KMS-11 (cell line): ENCODE data around the gene NBPF4.

Experiments used
- H2AFZ ChIP-seq: fragments of 200-600 bp; sonication (generic); 2 replicates; pipeline ENCODE4 v1.6.1; 2016; ENCODE audit warnings: antibody characterized with exemption, mixed run types, low read depth
- H3K27ac ChIP-seq: fragments of 200-600 bp; sonication (generic); 2 replicates; pipeline ENCODE4 v1.6.1; 2016; ENCODE audit warnings: mild to moderate bottlenecking, mixed run types
- H3K27me3 ChIP-seq: fragments of 200-600 bp; sonication (generic); 2 replicates; pipeline ENCODE4 v1.6.1; 2017; ENCODE audit warnings: mild to moderate bottlenecking, low read depth, mixed run types, moderate library complexity; ENCODE audit not compliant: insufficient read depth
- H3K36me3 ChIP-seq: fragments of 200-600 bp; sonication (generic); 2 replicates; pipeline ENCODE4 v1.6.1; 2017; ENCODE audit warnings: mild to moderate bottlenecking, mixed run types; ENCODE audit not compliant: insufficient read depth
- H3K4me1 ChIP-seq: fragments of 200-600 bp; sonication (generic); 2 replicates; pipeline ENCODE4 v1.6.1; 2016; ENCODE audit warnings: mild to moderate bottlenecking, low read depth, mixed run types; ENCODE audit not compliant: poor library complexity, severe bottlenecking
- H3K4me2 ChIP-seq: fragments of 200-600 bp; sonication (generic); 2 replicates; pipeline ENCODE4 v1.7.0; 2016; ENCODE audit warnings: mild to moderate bottlenecking, mixed run types
- H3K4me3 ChIP-seq: fragments of 200-600 bp; sonication (generic); IDR thresholded peaks from 2 replicates; pipeline ENCODE4 v1.6.1; 2017; ENCODE audit warnings: low read depth, low read length, mixed read lengths; ENCODE audit not compliant: insufficient read depth
- H3K79me2 ChIP-seq: fragments of 200-600 bp; sonication (generic); 2 replicates; pipeline ENCODE4 v1.6.1; 2016; ENCODE audit warnings: low read depth, mixed run types; ENCODE audit not compliant: insufficient read depth
- H3K9ac ChIP-seq: fragments of 200-600 bp; sonication (generic); 2 replicates; pipeline ENCODE4 v1.6.1; 2016; ENCODE audit warnings: mild to moderate bottlenecking, mixed run types
- H4K20me1 ChIP-seq: fragments of 200-600 bp; sonication (generic); 2 replicates; pipeline ENCODE4 v1.6.1; 2016; ENCODE audit warnings: mild to moderate bottlenecking, mixed run types; ENCODE audit not compliant: insufficient read depth
- TF ChIP-seq, protein P1 (sequence below): fragments of 200-600 bp; sonication (generic); conservative IDR thresholded peaks from 2 replicates; pipeline ENCODE4 v1.6.1; 2017; ENCODE audit warnings: low read depth, mild to moderate bottlenecking, antibody characterized with exemption, low read length, moderate library complexity, mixed read lengths

Gene NBPF4

DNA sequence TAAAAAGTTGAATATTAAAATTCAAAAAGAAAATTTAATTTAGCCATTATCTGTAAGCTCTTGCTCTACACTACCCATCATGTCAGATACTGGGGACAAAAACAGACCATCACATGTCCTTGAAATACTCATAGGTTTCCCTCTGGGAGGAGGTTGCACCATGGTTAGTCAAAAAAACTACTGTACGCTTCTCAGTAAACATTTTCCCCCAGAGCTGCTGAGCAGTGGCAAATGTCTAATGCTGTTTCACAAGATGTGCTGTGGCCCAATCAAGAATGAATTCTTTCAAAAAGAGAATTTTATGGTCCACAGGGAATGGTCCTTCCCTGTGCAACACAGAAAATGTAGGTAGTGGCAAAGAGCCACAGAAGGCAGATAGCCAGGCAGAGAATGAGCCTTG is 49.8 kb downstream of the NBPF4 start:
- no peaks in the 10 kb centered on the region for H4K20me1 ChIP-seq
- peaks cover 26% of the 10 kb centered on the region for H3K79me2 ChIP-seq
- no peak overlapping the region for H2AFZ ChIP-seq
- no peak overlapping the region for H3K9ac ChIP-seq
- H3K4me1 ChIP-seq: peaks cover 40% of the 10 kb centered on the region
- no peak overlapping the region for H3K4me3 ChIP-seq
- TF ChIP-seq, protein P1, sequence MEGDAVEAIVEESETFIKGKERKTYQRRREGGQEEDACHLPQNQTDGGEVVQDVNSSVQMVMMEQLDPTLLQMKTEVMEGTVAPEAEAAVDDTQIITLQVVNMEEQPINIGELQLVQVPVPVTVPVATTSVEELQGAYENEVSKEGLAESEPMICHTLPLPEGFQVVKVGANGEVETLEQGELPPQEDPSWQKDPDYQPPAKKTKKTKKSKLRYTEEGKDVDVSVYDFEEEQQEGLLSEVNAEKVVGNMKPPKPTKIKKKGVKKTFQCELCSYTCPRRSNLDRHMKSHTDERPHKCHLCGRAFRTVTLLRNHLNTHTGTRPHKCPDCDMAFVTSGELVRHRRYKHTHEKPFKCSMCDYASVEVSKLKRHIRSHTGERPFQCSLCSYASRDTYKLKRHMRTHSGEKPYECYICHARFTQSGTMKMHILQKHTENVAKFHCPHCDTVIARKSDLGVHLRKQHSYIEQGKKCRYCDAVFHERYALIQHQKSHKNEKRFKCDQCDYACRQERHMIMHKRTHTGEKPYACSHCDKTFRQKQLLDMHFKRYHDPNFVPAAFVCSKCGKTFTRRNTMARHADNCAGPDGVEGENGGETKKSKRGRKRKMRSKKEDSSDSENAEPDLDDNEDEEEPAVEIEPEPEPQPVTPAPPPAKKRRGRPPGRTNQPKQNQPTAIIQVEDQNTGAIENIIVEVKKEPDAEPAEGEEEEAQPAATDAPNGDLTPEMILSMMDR: no peak
- H3K27ac ChIP-seq: no peak overlapping the region
- H3K36me3 ChIP-seq: no peaks in the 10 kb centered on the region
- H3K27me3 ChIP-seq: no peaks in the 10 kb centered on the region
- no peak overlapping the region for H3K4me2 ChIP-seq

DNA sequence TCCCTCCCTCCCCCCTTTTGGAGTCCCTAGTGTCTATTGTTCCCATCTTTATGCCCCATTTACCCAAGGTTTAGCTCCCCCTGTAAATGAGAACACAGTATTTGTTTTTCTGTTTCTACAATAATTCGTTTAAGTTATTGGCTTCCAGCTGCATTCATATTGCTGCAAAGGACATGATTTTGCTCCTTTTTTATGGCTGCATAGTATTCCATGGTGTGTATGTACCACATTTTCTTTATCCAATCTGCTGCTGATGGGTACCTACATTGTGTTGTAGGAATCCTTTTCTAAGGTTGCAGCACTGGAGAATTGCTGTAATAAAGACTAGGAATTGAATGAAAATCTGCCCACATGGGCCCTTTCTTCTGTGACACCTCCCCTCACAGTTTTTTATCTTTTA is 50.5 kb downstream of the NBPF4 start:
- Histone ChIP-seq H3K27ac (no peak overlapping the region), H3K9ac (no peak overlapping the region), H2AFZ (no peak overlapping the region), H3K36me3 (no peaks in the 10 kb centered on the region), H3K4me2 (no peak overlapping the region), H4K20me1 (no peaks in the 10 kb centered on the region), H3K4me1 (peaks cover 43% of the 10 kb centered on the region), H3K79me2 (peaks cover 23% of the 10 kb centered on the region), H3K4me3 (no peak overlapping the region), H3K27me3 (no peaks in the 10 kb centered on the region)
- TF ChIP-seq, protein P1: no peak

DNA sequence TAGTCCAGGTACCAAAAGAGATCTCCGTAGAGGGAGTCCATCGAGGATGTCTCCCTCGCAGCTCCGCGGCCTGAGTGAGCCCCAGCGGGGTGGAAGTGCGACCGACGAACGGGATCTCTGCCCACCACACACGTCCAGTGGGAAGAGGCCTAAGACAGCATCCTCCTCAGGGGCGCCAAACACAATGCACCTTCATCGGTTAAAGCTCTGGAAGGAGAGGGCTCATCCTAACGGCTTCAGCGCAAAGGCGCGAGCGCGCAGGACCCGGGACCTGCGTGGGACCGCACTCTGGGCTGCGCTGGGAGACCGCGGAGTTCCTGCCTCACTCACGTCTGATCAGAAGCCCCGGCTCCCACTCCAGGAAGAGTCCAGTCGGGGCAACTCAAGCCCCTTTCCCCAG is 51.3 kb downstream of the NBPF4 start:
- no peaks in the 10 kb centered on the region for H4K20me1 ChIP-seq
- no peak overlapping the region for H3K9ac ChIP-seq
- no peak overlapping the region for H3K4me3 ChIP-seq
- H3K4me2 ChIP-seq: no peak overlapping the region
- H3K4me1 ChIP-seq: peaks cover 41% of the 10 kb centered on the region
- TF ChIP-seq, protein P1: no peak
- H2AFZ ChIP-seq: no peak overlapping the region
- H3K27me3 ChIP-seq: no peaks in the 10 kb centered on the region
- no peak overlapping the region for H3K27ac ChIP-seq
- peaks cover 21% of the 10 kb centered on the region for H3K79me2 ChIP-seq
- no peaks in the 10 kb centered on the region for H3K36me3 ChIP-seq

DNA sequence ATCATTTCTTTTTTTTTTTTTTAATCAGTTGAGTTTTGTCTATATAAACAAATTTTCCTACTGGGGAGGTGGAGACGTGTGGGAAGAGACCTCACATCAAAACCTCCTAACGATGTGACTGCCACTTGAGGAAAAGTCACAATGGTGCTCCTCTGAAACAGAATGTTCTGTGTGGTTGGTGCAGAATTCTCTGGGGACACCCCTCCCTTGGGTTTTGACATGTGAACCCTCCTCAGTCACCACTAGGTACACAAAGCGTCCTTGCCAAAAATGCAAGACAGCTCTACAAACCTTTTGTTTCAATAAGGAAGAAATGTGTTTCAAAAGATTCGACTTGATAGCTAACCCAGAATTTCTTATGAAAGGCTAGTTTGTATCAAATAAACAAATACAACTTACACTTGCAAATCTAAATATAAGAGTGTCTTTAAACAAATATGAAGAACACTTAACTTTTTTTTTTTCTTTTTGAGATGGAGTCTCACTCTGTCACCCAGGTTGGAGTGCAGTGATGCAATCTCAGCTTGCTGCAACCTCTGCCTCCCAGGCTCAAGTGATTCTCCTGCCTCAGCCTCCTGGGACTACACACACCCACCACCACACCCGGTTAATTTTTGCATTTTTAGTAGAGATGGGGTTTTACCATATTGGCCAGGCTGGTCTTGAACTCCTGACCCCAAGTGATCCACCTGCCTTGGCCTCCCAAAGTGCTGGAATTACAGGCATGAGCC is 53.0 kb downstream of the NBPF4 start:
- Histone ChIP-seq H3K4me3 (no peak overlapping the region), H4K20me1 (no peaks in the 10 kb centered on the region), H3K79me2 (peaks cover 13% of the 10 kb centered on the region), H3K4me1 (peaks cover 56% of the 10 kb centered on the region), H3K36me3 (no peaks in the 10 kb centered on the region), H3K9ac (no peak overlapping the region), H3K27me3 (no peaks in the 10 kb centered on the region), H3K4me2 (peak overlapping the region; percentile 51; the same call in 1 of the 2 replicates), H2AFZ (no peak overlapping the region), H3K27ac (peak overlapping the region; percentile 25; the same call in 1 of the 2 replicates)
- TF ChIP-seq, protein P1: no peak
